Muscle layer of duodenum (tissue), 2 donors: ENCODE results near the gene SCAP.

Source experiments
- H3K27ac ChIP-seq: one replicate; pipeline ENCODE4 v1.7.0; 2013; ENCODE audit warnings: mild to moderate bottlenecking, low read length
- H3K27me3 ChIP-seq: one replicate; pipeline ENCODE4 v1.7.0; 2013; ENCODE audit warnings: low read depth, mild to moderate bottlenecking, control low read depth, low read length
- H3K36me3 ChIP-seq, 2 donors: one replicate each; pipeline ENCODE4 v1.7.0; 2013; ENCODE audit warnings: low read length in 2 of 2, control low read depth in 1 of 2, mild to moderate bottlenecking in 1 of 2; ENCODE audit not compliant: insufficient read depth in 2 of 2, control insufficient read depth in 1 of 2
- H3K4me1 ChIP-seq, 2 donors: one replicate each; pipeline ENCODE4 v1.7.0; 2013; ENCODE audit warnings: low read length in 2 of 2, mild to moderate bottlenecking in 2 of 2, control low read depth in 1 of 2, moderate library complexity in 1 of 2; ENCODE audit not compliant: insufficient read depth in 2 of 2, control insufficient read depth in 1 of 2
- H3K4me3 ChIP-seq, 2 donors: one replicate each; pipeline ENCODE4 v1.7.0; 2013; ENCODE audit warnings: low read length in 2 of 2, low read depth in 1 of 2, mild to moderate bottlenecking in 1 of 2
- H3K9me3 ChIP-seq, 2 donors: one replicate each; pipeline ENCODE4 v1.7.0; 2013; ENCODE audit warnings: low read length in 2 of 2, control low read depth in 1 of 2, mild to moderate bottlenecking in 1 of 2; ENCODE audit not compliant: control insufficient read depth in 1 of 2
- donor health status: healthy.

The SCAP gene

DNA sequence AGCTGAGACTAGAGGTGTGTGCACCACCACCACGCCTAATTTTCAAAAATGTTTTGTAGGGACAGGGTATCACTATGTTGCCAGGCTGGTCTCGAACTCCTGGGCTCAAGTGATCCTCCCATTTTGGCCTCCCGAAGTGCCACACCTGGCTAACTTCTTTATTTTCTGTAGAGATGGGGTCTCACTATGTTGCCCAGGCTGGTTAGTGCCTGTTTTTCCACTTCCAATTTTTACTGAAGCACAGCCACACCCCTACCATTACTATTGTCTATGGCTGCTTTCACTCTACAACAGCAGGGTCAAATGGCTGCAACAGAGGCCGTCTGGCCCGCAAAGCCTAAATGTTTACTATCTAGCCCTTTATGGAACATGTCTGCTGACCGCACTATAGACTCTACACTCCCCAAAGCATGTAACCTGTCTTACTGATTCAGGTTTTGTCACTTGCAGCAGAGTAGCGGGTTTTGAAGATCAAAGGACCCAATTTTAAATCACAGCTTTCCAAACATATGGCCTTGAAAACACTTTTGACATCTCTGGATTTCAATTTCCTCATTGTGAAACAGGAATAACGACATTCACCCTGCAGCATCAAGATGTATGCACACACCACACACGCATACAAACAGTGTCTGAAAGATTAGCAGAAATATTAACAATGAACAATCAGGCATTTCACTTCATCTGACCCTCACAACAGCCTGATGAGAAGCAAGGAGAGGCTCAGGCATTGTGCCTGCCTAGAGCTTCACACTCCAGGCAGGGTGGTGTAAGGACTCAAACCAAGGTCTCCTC is 46.1 kb downstream of the SCAP start:
- H3K4me1 ChIP-seq: no peaks in the 10 kb centered on the region
- peaks cover 47 to 57% of the 10 kb centered on the region in 2 donors for H3K36me3 ChIP-seq
- H3K9me3 ChIP-seq: no peaks in the 10 kb centered on the region
- no peak overlapping the region for H3K4me3 ChIP-seq
- no peak overlapping the region for H3K27ac ChIP-seq
- H3K27me3 ChIP-seq: no peaks in the 10 kb centered on the region

DNA sequence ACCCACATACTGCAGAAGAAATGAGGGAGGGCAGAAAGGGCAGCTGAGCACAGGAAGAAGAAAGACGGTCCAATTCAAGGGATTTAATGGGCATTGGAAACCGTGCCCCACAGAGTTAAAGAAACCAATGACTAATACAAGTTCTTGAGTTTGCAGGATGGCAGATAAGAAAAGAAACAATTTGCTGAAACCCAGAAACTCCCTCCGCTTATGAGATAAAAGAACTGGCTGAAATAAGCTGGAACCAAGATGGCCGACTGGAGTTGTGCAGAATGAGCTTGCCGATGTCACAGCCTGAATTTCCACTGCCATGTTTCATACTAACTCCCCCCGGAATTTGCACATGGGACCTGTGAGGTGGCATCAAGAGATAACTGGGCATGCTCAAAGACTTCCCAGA is 47.1 kb downstream of the SCAP start:
- Histone ChIP-seq H3K27ac (no peak overlapping the region), H3K9me3 (no peaks in the 10 kb centered on the region), H3K27me3 (no peaks in the 10 kb centered on the region), H3K36me3 (peaks cover 43 to 56% of the 10 kb centered on the region in 2 donors), H3K4me1 (no peaks in the 10 kb centered on the region), H3K4me3 (no peak overlapping the region)

- Histone ChIP-seq H3K9me3 (no peaks in the 10 kb centered on the region), H3K36me3 (peaks cover 43 to 51% of the 10 kb centered on the region in 2 donors), H3K27ac (no peak overlapping the region), H3K4me3 (no peak overlapping the region), H3K27me3 (no peaks in the 10 kb centered on the region), H3K4me1 (no peaks in the 10 kb centered on the region)
Measured at GRCh38 chr3:47427866-47428265, 47.9 kb downstream of the SCAP start.

- peak overlapping the region; percentile 83 for H3K27ac ChIP-seq
Measured at GRCh38 chr3:47425959-47426358, 49.8 kb downstream of the SCAP start.

DNA sequence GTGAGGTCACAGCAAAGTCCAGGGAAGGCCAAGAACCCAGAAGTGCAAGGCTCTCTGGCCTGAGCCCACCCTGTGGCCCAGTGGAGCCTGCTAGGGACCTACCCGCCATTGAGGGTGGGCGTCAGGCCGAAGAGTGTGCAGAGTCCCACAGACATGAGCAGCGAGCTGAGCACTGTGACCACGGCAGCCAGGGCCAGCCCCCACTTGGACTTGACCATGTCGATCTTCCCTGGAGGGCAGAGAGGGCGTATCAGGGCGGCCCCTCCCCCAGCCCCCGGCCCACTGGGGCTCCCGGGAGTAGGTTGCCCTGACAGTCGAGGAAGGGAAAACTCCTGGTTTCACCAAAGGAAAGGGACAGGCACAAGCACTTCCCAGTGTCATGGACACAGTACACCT is 50.4 kb downstream of the SCAP start:
- no peak overlapping the region for H3K4me3 ChIP-seq
- H3K27ac ChIP-seq: peak overlapping the region; percentile 83
- H3K27me3 ChIP-seq: no peaks in the 10 kb centered on the region
- no peaks in the 10 kb centered on the region for H3K9me3 ChIP-seq
- peaks cover 6 to 15% of the 10 kb centered on the region in 2 donors for H3K4me1 ChIP-seq
- H3K36me3 ChIP-seq: peaks cover 33 to 44% of the 10 kb centered on the region in 2 donors

More at GRCh38 chr3:47425959-47426358, 49.8 kb downstream of the SCAP start:
- Histone ChIP-seq H3K4me3 (no peak overlapping the region), H3K27me3 (no peaks in the 10 kb centered on the region), H3K4me1 (peaks cover 6 to 12% of the 10 kb centered on the region in 2 donors), H3K36me3 (peaks cover 35 to 43% of the 10 kb centered on the region in 2 donors), H3K9me3 (no peaks in the 10 kb centered on the region)

DNA sequence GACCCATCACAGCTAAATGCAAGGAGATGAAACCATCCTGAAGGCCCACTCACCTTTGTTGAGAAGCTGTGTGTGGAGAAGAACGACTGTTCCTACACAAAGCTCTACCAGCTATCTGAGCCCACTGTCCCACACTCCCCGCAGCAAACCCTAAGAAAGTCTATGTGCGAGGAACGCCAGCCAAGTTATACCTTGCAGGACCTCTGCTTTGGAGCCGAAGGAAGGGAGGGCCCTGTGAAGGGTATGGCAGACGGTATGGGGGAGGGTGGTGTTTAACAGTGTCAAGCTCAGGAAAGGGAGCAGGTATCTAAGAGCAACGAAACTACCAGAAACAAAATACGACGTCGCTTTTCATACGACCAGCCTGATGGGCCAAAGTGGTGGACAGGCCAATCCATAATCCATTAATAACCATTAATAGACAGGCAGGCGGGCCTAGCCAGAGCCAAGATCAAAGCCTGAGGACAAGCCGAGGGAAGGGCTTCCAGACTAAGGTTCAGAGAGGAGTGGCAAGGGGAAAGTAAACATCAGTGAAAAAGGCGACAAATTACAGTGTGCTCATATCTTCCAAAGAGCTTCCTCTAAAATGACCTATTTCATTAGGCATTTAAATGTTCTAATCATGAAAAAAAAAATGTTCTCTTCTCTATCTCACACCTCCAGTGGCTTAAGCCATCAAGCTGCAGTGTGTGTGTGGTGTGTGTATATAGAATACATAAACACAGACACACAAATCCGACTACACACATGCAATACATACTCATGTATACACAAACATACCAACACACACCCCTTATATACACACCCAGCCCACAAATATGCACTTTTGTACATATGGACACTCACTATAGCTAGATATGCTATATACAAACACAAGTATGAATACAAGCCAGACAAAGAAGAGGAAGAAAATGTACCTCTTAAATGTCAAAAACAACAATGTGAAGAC is 51.0 kb downstream of the SCAP start:
- Histone ChIP-seq H3K27me3 (no peaks in the 10 kb centered on the region), H3K9me3 (no peaks in the 10 kb centered on the region), H3K4me3 (peak overlapping the region in 1 of 2 donors; percentile 23), H3K4me1 (peaks cover 6 to 15% of the 10 kb centered on the region in 2 donors), H3K36me3 (peaks cover 40 to 51% of the 10 kb centered on the region in 2 donors), H3K27ac (peak overlapping the region; percentile 83)

DNA sequence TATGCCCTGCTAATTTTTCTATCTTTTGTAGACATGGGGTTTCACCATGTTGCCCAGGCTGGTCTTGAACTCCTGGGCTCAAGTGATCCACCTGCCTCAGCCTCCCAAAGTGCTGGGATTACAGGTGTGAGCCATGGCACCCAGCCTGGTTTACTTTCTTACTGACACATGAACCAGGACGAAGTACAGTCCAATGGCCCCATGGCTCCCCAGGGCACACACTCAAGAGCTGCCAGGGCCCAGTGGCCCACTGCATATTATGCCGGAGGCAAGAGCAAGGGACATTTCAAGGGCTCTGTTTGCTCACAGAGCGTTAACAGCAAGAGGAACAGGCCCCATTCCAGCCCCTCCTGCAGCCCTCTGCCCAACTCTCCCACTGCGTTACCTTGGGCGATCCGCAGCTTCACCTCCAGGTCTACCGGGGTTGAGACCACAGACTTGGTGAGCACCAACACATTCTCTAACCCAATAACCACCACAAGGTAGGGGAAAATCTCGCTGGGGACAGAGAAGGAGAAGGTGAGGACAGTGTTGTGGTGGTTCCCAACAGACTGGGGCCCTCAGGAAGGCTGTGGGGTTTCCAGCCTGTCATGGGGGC is 52.1 kb downstream of the SCAP start:
- Histone ChIP-seq H3K27ac (no peak overlapping the region), H3K4me3 (no peak overlapping the region), H3K36me3 (peaks cover 41 to 52% of the 10 kb centered on the region in 2 donors), H3K9me3 (no peaks in the 10 kb centered on the region), H3K27me3 (no peaks in the 10 kb centered on the region), H3K4me1 (peaks cover 6 to 15% of the 10 kb centered on the region in 2 donors)

GRCh38 chr3:47422743-47423142 is 53.0 kb downstream of the SCAP start:
- H3K4me3 ChIP-seq: no peak overlapping the region
- H3K27me3 ChIP-seq: no peaks in the 10 kb centered on the region
- peaks cover 34 to 46% of the 10 kb centered on the region in 2 donors for H3K36me3 ChIP-seq
- H3K27ac ChIP-seq: no peak overlapping the region
- no peaks in the 10 kb centered on the region for H3K9me3 ChIP-seq
- peaks cover 6 to 15% of the 10 kb centered on the region in 2 donors for H3K4me1 ChIP-seq

- Histone ChIP-seq H3K4me3 (no peak overlapping the region), H3K27me3 (no peaks in the 10 kb centered on the region), H3K36me3 (peaks cover 27 to 43% of the 10 kb centered on the region in 2 donors), H3K9me3 (no peaks in the 10 kb centered on the region), H3K27ac (peak overlapping the region; percentile 62), H3K4me1 (peaks cover 6 to 15% of the 10 kb centered on the region in 2 donors)
Measured at GRCh38 chr3:47421741-47422649, 53.7 kb downstream of the SCAP start.
